T-helper 1 cell treated with Interleukin-12 subunit alpha and Interleukin-12 subunit beta and Interleukin-4 antibody, amounts not matched to agents 30 μg/mL and 1 μg/mL, for 36 hours (primary cell): Measurements from ENCODE around the gene MPV17L.
"Not testable (repeated sequence)": the region's sequence is repeated elsewhere in the genome, so short reads cannot be mapped to it uniquely, and the experiment has no call there.

Experiments
- H3K27ac Mint-ChIP-seq: one replicate; pipeline ENCODE4 v1.8.0; 2021; ENCODE audit warnings: mild to moderate bottlenecking, mixed read lengths
- H3K27me3 Mint-ChIP-seq: one replicate; pipeline ENCODE4 v1.8.0; 2021; ENCODE audit warnings: low read depth, mixed read lengths
- H3K36me3 Mint-ChIP-seq: one replicate; pipeline ENCODE4 v1.8.0; 2021; ENCODE audit warnings: low read depth, mixed read lengths
- H3K4me1 Mint-ChIP-seq: one replicate; pipeline ENCODE4 v1.8.0; 2021; ENCODE audit warnings: low read depth, mixed read lengths
- H3K4me3 Mint-ChIP-seq: one replicate; pipeline ENCODE4 v1.8.0; 2021; ENCODE audit warnings: mild to moderate bottlenecking, moderate library complexity, mixed read lengths
- H3K9me3 Mint-ChIP-seq: one replicate; pipeline ENCODE4 v1.8.0; 2021; ENCODE audit warnings: mixed read lengths

Gene MPV17L

DNA sequence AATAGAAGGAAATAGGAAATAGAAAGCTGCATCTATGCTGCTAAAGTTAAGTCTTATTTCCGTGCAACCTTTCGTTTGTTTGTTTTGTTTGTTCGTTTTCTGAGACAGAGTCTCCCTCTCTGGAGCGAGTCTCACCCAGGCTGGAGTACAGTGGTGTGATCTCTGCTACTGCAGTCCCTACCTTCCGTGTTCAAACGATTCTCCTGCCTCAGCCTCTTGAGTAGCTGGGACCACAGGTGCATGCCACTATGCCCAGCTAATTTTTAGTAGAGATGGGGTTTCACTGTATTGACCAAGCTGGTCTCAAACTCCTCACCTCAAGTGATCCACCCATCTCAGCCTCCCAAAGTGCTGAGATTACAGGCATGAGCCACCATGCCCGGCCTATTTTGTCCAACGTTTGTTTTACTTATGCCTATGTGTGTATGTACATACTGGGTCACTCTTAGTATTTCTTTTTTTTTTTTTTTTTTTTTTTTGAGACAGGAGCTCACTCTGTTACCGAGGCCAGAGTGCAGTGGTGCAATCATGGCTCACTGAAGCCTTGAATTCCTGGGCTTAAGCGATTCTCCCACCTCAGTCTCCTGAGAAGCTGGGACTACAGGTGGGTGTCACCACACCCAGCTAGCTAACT lies 55.7 kb downstream of the MPV17L start:
- H3K27me3 Mint-ChIP-seq = peaks cover 4% of the 10 kb centered on the region
- H3K27ac Mint-ChIP-seq = no peak overlapping the region
- no peaks in the 10 kb centered on the region for H3K9me3 Mint-ChIP-seq
- H3K36me3 Mint-ChIP-seq = no peaks in the 10 kb centered on the region
- H3K4me3 Mint-ChIP-seq = no peak overlapping the region
- H3K4me1 Mint-ChIP-seq = no peaks in the 10 kb centered on the region

GRCh38 chr16:15452246-15452855 lies 56.8 kb downstream of the MPV17L start:
- no peak overlapping the region for H3K4me3 Mint-ChIP-seq
- peaks cover 4% of the 10 kb centered on the region for H3K27me3 Mint-ChIP-seq
- no peak overlapping the region for H3K27ac Mint-ChIP-seq
- no peaks in the 10 kb centered on the region for H3K9me3 Mint-ChIP-seq
- H3K36me3 Mint-ChIP-seq = no peaks in the 10 kb centered on the region
- no peaks in the 10 kb centered on the region for H3K4me1 Mint-ChIP-seq

DNA sequence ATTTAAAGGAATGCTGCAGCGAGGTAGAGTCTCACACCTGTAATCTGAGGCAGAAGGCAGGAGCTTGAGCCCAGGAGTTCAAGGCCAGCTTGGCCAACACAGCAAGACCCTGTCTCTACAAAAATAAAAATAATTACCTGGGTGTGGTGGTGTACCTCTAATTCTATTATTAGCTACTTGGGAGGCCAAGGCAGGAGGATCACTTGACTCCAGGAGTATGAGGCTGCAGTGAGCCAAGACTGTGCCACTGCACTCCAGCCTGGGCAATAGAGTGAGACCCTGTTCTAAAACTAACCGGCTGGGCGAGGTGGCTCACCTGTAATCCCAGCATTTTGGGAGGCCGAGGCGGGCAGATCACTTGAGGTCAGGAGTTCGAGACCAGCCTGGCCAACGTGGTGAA lies 57.7 kb downstream of the MPV17L start:
- H3K27ac Mint-ChIP-seq, H3K4me3 Mint-ChIP-seq, H3K4me1 Mint-ChIP-seq, H3K27me3 Mint-ChIP-seq, H3K9me3 Mint-ChIP-seq, H3K36me3 Mint-ChIP-seq: not testable (repeated sequence)

- not testable (repeated sequence) for H3K4me1 Mint-ChIP-seq, H3K4me3 Mint-ChIP-seq, H3K27ac Mint-ChIP-seq, H3K27me3 Mint-ChIP-seq, H3K36me3 Mint-ChIP-seq, H3K9me3 Mint-ChIP-seq
These were observed 59.4 kb downstream of the MPV17L start for GRCh38 chr16:15454933-15455332.

GRCh38 chr16:15457400-15457799 lies 61.8 kb downstream of the MPV17L start:
- Mint-ChIP-seq H3K27ac (no peak overlapping the region), H3K4me3 (no peak overlapping the region), H3K4me1 (no peaks in the 10 kb centered on the region), H3K36me3 (no peaks in the 10 kb centered on the region), H3K9me3 (no peaks in the 10 kb centered on the region), H3K27me3 (peaks cover 4% of the 10 kb centered on the region)

- no peaks in the 10 kb centered on the region for H3K36me3 Mint-ChIP-seq
- no peak overlapping the region for H3K4me3 Mint-ChIP-seq
- no peaks in the 10 kb centered on the region for H3K9me3 Mint-ChIP-seq
- H3K4me1 Mint-ChIP-seq = no peaks in the 10 kb centered on the region
- H3K27me3 Mint-ChIP-seq = peaks cover 4% of the 10 kb centered on the region
- H3K27ac Mint-ChIP-seq = no peak overlapping the region
These were observed 62.4 kb downstream of the MPV17L start for GRCh38 chr16:15457958-15458357.

GRCh38 chr16:15459791-15460190 lies 64.2 kb downstream of the MPV17L start:
- Mint-ChIP-seq H3K27ac (no peak overlapping the region), H3K4me3 (no peak overlapping the region), H3K4me1 (no peaks in the 10 kb centered on the region), H3K9me3 (no peaks in the 10 kb centered on the region), H3K36me3 (no peaks in the 10 kb centered on the region), H3K27me3 (no peaks in the 10 kb centered on the region)

DNA sequence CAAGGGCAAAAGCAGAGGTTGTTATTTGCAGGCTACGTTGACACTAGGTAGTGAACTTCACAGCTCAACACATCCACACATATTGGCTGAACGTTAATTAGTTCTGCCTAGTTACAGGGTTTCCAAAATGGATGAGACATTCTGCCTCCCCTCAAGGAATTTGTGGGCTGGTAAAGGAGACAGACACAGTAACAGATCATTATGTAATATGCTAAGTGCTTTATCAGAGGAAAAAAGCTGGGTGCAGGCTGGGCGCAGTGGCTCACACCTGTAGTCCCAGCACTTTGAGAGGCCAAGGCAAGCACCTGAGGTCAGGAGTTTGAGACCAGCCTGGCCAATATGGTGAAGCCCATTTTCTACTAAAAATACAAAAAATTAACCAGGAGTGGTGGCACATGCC lies 65.0 kb downstream of the MPV17L start:
- H3K9me3 Mint-ChIP-seq = no peaks in the 10 kb centered on the region
- H3K4me3 Mint-ChIP-seq = no peak overlapping the region
- H3K27ac Mint-ChIP-seq = no peak overlapping the region
- H3K4me1 Mint-ChIP-seq = no peaks in the 10 kb centered on the region
- no peaks in the 10 kb centered on the region for H3K36me3 Mint-ChIP-seq
- no peaks in the 10 kb centered on the region for H3K27me3 Mint-ChIP-seq

GRCh38 chr16:15461376-15461775 lies 65.8 kb downstream of the MPV17L start:
- Mint-ChIP-seq H3K27me3 (no peaks in the 10 kb centered on the region), H3K36me3 (no peaks in the 10 kb centered on the region), H3K4me3 (no peak overlapping the region), H3K27ac (no peak overlapping the region), H3K9me3 (no peaks in the 10 kb centered on the region), H3K4me1 (no peaks in the 10 kb centered on the region)
